Body of pancreas (tissue), 4 donors: ENCODE results near the gene PUM2. TPM values are rescaled to one million over a fixed set of nuclear protein-coding genes. Genes with fewer than 3 reads are reported as not detected.
A peak's percentile ranks its signal among the peaks of the same experiment; 100 is the strongest.

Experiments used
- ATAC-seq: fragments of 150-250 bp; one replicate; pipeline ENCODE4 v1.9.1; 2016
- DNase-seq, 4 donors: peaks; one replicate each; pipeline ENCODE4 v3.0.0-alpha.2; 2019
- H3K27ac ChIP-seq, 4 donors: fragments of 200-600 bp; sonication (generic); 1 replicate in 3 of 4; 2 replicates in 1 of 4; pipeline versions ENCODE4 v1.5.1 to v1.6.1; 2016 to 2019; ENCODE audit warnings: mild to moderate bottlenecking in 1 of 4, mixed read lengths in 1 of 4, moderate library complexity in 1 of 4
- H3K27me3 ChIP-seq, 2 donors: fragments of 200-600 bp; sonication (generic); one replicate each; pipeline ENCODE4 v1.6.0; 2016; ENCODE audit warnings: mild to moderate bottlenecking in 1 of 2
- H3K36me3 ChIP-seq, 2 donors: fragments of 200-600 bp; sonication (generic); replicated peaks in 1 of 2; 2 replicates each; pipeline ENCODE4 v1.5.1; 2016; ENCODE audit warnings: low read depth in 2 of 2; ENCODE audit not compliant: insufficient read depth in 1 of 2
- H3K4me1 ChIP-seq: fragments of 200-600 bp; sonication (generic); one replicate; pipeline ENCODE4 v1.6.0; 2016
- H3K4me3 ChIP-seq, 2 donors: fragments of 200-600 bp; sonication (generic); 1 replicate in 1 of 2; 2 replicates in 1 of 2; pipeline ENCODE4 v1.5.1; 2016 to 2019
- H3K9me3 ChIP-seq, 3 donors: fragments of 200-600 bp; sonication (generic); 1 replicate in 2 of 3; 2 replicates in 1 of 3; pipeline ENCODE4 v1.5.1; 2016
- POLR2A ChIP-seq, 3 donors: fragments of 450-650 bp; IDR thresholded peaks; one replicate each; pipeline ENCODE4 v1.6.1; 2016; ENCODE audit warnings: antibody characterized with exemption in 3 of 3, mild to moderate bottlenecking in 2 of 3
- WGBS, 2 donors: methylation state at CpG; one replicate each; pipeline ENCODE4 v1.1.5; 2017; 5-methylcytosine and 5-hydroxymethylcytosine counted together
- intact Hi-C: fragments of 100-400 bp; cut with DNase I; formaldehyde crosslinking; loops from one replicate; pipeline ENCODE4 v1.15.1; 2023
- total RNA-seq, 2 donors: library from RNA; depleted of rRNA; stranded (reverse); fragments of >200 nt; gene quantifications; one replicate each; pipeline ENCODE4 v1.1.0, GENCODE V29; 2016
- TF ChIP-seq, protein P1 (sequence below), 7 experiments: fragments of 450-650 bp in 4 of 7; fragments of 200-600 bp in 3 of 7; sonication (generic) in 3 of 7; IDR thresholded peaks; one replicate each; pipeline ENCODE4 v1.5.1; 2016 to 2019; ENCODE audit warnings: antibody characterized with exemption in 7 of 7

The PUM2 gene
- total RNA-seq, 2 donors from 2014 or later: 25.7 to 43.3 TPM

DNA sequence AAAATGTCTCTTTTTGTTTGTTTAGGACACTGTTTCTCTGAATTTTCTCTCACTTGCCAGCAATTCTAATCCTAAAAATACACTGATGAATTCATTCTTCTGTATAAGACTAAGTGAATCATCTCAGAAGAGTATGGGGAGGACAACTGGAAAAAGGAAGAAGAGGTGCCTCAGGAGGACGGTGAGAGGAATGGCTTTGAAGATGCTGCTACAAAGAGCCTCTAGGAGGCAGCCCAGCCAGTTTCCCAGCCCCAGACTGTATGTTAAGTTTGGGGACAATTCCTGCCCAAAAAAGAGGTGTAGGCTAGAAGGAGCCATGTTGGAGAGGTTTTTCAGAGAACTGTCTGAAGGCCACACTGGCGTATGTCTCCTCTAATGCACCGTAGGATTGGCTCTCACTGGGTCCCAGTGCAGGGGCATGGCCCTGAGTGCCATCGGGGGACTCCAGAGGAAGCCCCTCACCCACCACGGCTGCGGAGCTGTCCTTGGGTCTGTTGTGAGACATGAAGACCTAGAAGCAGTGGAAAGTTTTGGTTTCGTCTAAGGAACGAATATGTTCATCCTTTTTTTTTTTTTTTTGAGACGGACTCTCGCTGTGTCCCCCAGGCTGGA is 122.6 kb downstream of the PUM2 start:
- H3K4me1 ChIP-seq: peaks cover 15% of the 10 kb centered on the region
- H3K27ac ChIP-seq: no peak overlapping the region
- 78 to 79% methylated on average over 10 of the region's 10 CpGs for WGBS, 2 donors
- H3K9me3 ChIP-seq: no peaks in the 10 kb centered on the region
- H3K36me3 ChIP-seq: no peaks in the 10 kb centered on the region
- H3K4me3 ChIP-seq: no peak overlapping the region
- TF ChIP-seq POLR2A (IDR thresholded peaks at IDR 0.05): no peak
- TF ChIP-seq, protein P1, sequence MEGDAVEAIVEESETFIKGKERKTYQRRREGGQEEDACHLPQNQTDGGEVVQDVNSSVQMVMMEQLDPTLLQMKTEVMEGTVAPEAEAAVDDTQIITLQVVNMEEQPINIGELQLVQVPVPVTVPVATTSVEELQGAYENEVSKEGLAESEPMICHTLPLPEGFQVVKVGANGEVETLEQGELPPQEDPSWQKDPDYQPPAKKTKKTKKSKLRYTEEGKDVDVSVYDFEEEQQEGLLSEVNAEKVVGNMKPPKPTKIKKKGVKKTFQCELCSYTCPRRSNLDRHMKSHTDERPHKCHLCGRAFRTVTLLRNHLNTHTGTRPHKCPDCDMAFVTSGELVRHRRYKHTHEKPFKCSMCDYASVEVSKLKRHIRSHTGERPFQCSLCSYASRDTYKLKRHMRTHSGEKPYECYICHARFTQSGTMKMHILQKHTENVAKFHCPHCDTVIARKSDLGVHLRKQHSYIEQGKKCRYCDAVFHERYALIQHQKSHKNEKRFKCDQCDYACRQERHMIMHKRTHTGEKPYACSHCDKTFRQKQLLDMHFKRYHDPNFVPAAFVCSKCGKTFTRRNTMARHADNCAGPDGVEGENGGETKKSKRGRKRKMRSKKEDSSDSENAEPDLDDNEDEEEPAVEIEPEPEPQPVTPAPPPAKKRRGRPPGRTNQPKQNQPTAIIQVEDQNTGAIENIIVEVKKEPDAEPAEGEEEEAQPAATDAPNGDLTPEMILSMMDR (IDR thresholded peaks at IDR 0.05): no peak
- DNase-seq (no peak), ATAC-seq (no peak)
- no peaks in the 10 kb centered on the region for H3K27me3 ChIP-seq
- intact Hi-C loops: loop anchor here (5.0 kb wide), 1 partner anchor 96 kb away; no protein-coding TSS in a partner anchor

DNA sequence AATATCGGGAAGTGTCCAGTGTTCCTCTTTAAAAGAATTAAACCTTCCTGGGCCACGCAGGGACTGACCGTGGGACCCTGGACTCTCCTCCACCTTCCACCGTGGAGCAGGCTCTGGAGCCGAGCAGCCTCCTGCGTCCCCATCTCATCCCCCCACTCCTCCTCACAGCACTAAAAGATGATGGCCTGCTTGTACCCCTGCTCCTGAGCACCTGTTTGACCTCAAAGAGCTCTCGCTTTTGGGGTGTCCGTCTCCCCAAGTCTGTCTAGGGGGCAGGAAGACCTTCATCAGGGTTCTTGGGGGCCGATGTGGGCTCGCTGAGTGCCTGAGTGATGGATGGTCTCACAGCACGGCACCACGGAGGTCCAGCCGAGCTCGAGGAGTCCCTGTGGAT is 124.5 kb downstream of the PUM2 start:
- DNase-seq: no peak
- intact Hi-C loops: loop anchor here (5.0 kb wide), 1 partner anchor 94 kb away; no protein-coding TSS in a partner anchor
- ATAC-seq: no peak
- no peak for TF ChIP-seq POLR2A (IDR thresholded peaks at IDR 0.05)
- TF ChIP-seq, protein P1 (IDR thresholded peaks at IDR 0.05): no peak
- no peaks in the 10 kb centered on the region for H3K36me3 ChIP-seq
- H3K9me3 ChIP-seq: no peaks in the 10 kb centered on the region
- no peak overlapping the region for H3K4me3 ChIP-seq
- 89 to 95% methylated on average over 14 of the region's 14 CpGs for WGBS, 2 donors
- H3K4me1 ChIP-seq: peaks cover 29% of the 10 kb centered on the region
- H3K27ac ChIP-seq: peak overlapping the region in 2 of 4 donors; percentile 76 to 88
- H3K27me3 ChIP-seq: no peaks in the 10 kb centered on the region

DNA sequence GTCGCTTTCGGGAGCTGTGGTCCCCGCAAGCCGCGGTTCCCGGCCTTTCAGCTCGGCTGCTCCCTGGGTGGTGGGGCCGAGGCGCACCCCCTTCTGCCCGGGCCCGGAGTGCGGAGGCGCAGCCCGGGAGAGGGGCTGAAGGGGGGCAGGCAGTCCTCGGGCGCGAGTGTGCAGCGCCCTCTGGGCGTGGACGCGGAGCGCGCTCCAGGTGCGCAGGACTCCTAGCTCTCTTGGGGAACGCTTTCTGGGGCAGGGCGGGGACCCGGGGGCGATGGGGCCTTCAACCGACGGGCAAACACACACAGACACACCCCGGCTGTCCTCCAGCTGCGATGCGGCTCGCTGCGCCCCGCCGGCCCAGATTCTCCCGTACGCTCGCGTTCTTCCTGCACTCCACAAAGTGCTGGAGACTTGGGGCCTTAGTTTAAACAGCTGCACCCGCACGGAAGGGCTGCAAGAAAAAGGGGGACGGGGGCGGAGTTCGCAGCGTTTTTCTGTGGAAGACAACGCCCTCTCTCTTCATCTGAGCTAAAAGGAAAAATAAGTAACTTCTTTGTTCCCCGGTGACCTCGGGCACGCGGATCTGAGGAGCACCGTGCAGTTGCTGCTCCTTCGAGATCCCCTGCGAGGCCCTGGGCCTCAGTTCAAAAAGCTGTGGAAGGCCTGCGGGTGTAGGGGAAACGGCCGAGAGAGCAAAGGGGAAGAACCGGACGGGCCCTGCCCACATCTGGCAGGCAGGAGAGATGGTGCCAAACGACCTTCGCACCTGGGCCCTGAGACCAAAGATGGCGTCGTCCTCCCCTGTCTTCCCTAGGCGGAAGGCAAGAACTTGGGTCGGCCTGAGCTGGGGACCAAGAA is 125.1 kb downstream of the PUM2 start:
- H3K4me3 ChIP-seq: peak overlapping the region; percentile 49 to 70
- peaks cover 29% of the 10 kb centered on the region for H3K4me1 ChIP-seq
- no peaks in the 10 kb centered on the region for H3K9me3 ChIP-seq
- no peaks in the 10 kb centered on the region for H3K36me3 ChIP-seq
- no peaks in the 10 kb centered on the region for H3K27me3 ChIP-seq
- peak overlapping the region; percentile 43 to 88 (median 78) for H3K27ac ChIP-seq
- 5 to 31% methylated on average over 16 to 65 of the region's 66 CpGs for WGBS, 2 donors
- peak; percentile 70 for ATAC-seq
- peak; percentile 65 to 78 (median 71) for DNase-seq
- TF ChIP-seq, protein P1 (IDR thresholded peaks at IDR 0.05): peak; percentile 49 to 75 (median 64)
- peak in 1 of 3 donors; percentile 31 for TF ChIP-seq POLR2A (IDR thresholded peaks at IDR 0.05)
- intact Hi-C loops: loop anchor here (5.0 kb wide), 1 partner anchor 93 kb away; no protein-coding TSS in a partner anchor

DNA sequence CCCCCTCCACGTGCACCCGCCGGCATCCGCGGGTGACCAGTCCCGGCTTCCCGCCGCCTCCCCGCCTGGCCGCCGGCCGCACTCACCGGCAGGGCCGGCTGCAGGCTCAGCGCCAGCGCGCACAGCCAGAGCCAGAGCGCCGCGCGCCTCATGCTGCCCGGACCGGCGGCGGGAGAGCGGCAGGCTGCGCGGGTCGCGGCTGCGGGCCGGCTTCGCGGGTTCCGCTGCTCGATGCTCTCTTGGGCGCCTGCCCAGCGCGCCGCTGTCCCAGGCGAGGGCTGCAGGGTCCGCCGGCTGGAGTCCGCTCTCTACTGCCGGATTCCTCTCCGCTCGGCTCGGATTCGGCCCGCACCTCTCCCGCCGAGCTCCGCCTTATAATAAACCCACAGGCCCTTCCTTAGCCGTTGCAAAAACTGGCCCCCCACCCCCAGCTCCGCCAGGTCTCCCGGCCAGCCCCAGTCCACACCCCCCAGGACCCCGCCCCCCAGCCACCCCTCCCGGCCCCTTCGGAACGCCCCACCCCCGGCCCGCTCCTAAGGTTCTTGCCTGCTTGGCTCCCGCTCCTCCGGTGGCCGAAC is 125.8 kb downstream of the PUM2 start, which contains the start of gene SDC1:
Gene SDC1 (minus strand): TSS at position 415 of the 578 bp plus-strand sequence. CDS start 263 bp downstream, at position 152.
- H3K27ac ChIP-seq: peak within 1 kb of the TSS; percentile 43 to 88 (median 78)
- DNase-seq (peak; percentile 56 to 76 (median 66)), ATAC-seq (peak; percentile 66)
- peak within 1 kb of the TSS; percentile 49 to 70 for H3K4me3 ChIP-seq
- TF ChIP-seq POLR2A (IDR thresholded peaks at IDR 0.05): peak in 1 of 3 donors; percentile 29
- TF ChIP-seq, protein P1 (IDR thresholded peaks at IDR 0.05): peak in 2 of 7 experiments; percentile 22 to 24
- peaks cover 29% of the 10 kb centered on the region for H3K4me1 ChIP-seq
- WGBS, 2 donors: 2% methylated on average over 23 of the region's 65 CpGs; no CpG with 5 or more reads in 1 of the 2 donors
- no peaks in the 10 kb centered on the region for H3K9me3 ChIP-seq
- H3K36me3 ChIP-seq: no peaks in the 10 kb centered on the region
- H3K27me3 ChIP-seq: no peaks in the 10 kb centered on the region
- intact Hi-C loops: loop anchor here (5.0 kb wide), 1 partner anchor 93 kb away; no protein-coding TSS in a partner anchor
